ENCODE measurements around the gene ZNF274.
"Not testable (repeated sequence)": the region's sequence is repeated elsewhere in the genome, so short reads cannot be mapped to it uniquely, and the experiment has no call there.

Gene ZNF274

GRCh38 chr19:58213075-58213369 lies 30.2 kb downstream of the ZNF274 start:
- no peak for DNase-seq

- DNase-seq: no peak
Measured at GRCh38 chr19:58217069-58217481, 34.2 kb downstream of the ZNF274 start.

GRCh38 chr19:58217607-58218391 lies 34.9 kb downstream of the ZNF274 start:
- DNase-seq: no peak

- no peak for DNase-seq
Measured at GRCh38 chr19:58218899-58219298, 36.0 kb downstream of the ZNF274 start.

GRCh38 chr19:58227964-58228584 lies 45.2 kb downstream of the ZNF274 start:
- no peak for DNase-seq

GRCh38 chr19:58228585-58229254 lies 45.9 kb downstream of the ZNF274 start, which contains the start of gene ZNF544:
Gene ZNF544, plus strand, starts transcription at chr19:58228914. Its CDS starts 15,110 bp downstream, at chr19:58244024.
- peak; percentile 82 for DNase-seq

- peak; percentile 37 for DNase-seq
Measured at GRCh38 chr19:58229255-58229639, 46.4 kb downstream of the ZNF274 start.

- no peak for DNase-seq
Measured at GRCh38 chr19:58237324-58237723, 54.5 kb downstream of the ZNF274 start.

GRCh38 chr19:58243351-58243750 lies 60.5 kb downstream of the ZNF274 start:
- DNase-seq: no peak

GRCh38 chr19:58248886-58249285 lies 66.0 kb downstream of the ZNF274 start:
- DNase-seq: no peak

- DNase-seq: no peak
Measured at GRCh38 chr19:58252102-58252685, 69.3 kb downstream of the ZNF274 start.

- DNase-seq: not testable (repeated sequence)
Measured at GRCh38 chr19:58258259-58258658, 75.4 kb downstream of the ZNF274 start.

GRCh38 chr19:58261600-58261967 lies 78.7 kb downstream of the ZNF274 start:
- no peak for DNase-seq

- DNase-seq: no peak
Measured at GRCh38 chr19:58261968-58262921, 79.4 kb downstream of the ZNF274 start.

- DNase-seq: no peak
Measured at GRCh38 chr19:58262922-58263296, 80.0 kb downstream of the ZNF274 start.
